ENCODE results near the gene NRARP. TPM values are rescaled to one million over a fixed set of nuclear protein-coding genes. Genes with fewer than 3 reads are reported as not detected.
A peak's percentile ranks its signal among the peaks of the same experiment; 100 is the strongest.

NRARP gene
- total RNA-seq, 1 donor from 2014 or later: 20.7 TPM

- peak; percentile 75 for DNase-seq (ENCODE audit: low spot score)
- Mint-ChIP-seq H3K27me3 (ENCODE audit: insufficient read depth, low read depth) (peaks cover 10% of the 10 kb centered on the region), H3K36me3 (no peaks in the 10 kb centered on the region), H3K4me3 (no peak within 1 kb of the TSS), H3K4me1 (peaks cover 19% of the 10 kb centered on the region), H3K27ac (peak within 1 kb of the TSS; percentile 83), H3K9me3 (peaks cover under 1% of the 10 kb centered on the region)
- no peaks in the 10 kb centered on the region for H3K79me2 ChIP-seq (ENCODE audit: low read depth)
- peak within 1 kb of the TSS; percentile 13 for H3K4me3 ChIP-seq
- H3K36me3 ChIP-seq: no peaks in the 10 kb centered on the region
- peaks cover 46% of the 10 kb centered on the region for H3K27me3 ChIP-seq
- H3K4me2 ChIP-seq: peak within 1 kb of the TSS; percentile 72
- TF ChIP-seq EZH2phosphoT487 (IDR thresholded peaks at IDR 0.05): no peak
- no peak for TF ChIP-seq EZH2 (IDR thresholded peaks at IDR 0.05)
- no peak for TF ChIP-seq CTCF (IDR thresholded peaks at IDR 0.05)
- H2AFZ ChIP-seq (replicated peaks): no peak within 1 kb of the TSS
- H3F3A ChIP-seq (ENCODE audit: low read depth): peaks cover 21% of the 10 kb centered on the region
- no peaks in the 10 kb centered on the region for H4K20me1 ChIP-seq (ENCODE audit: low read depth)
- no peaks in the 10 kb centered on the region for H3K9me3 ChIP-seq (ENCODE audit: low read depth)
- peak within 1 kb of the TSS; percentile 76 for H3K27ac ChIP-seq
- H3K9ac ChIP-seq: no peak within 1 kb of the TSS
- H3K4me1 ChIP-seq: peaks cover 24% of the 10 kb centered on the region
Observed at GRCh38 chr9:137277329-137278041, 24.6 kb downstream of the NRARP start, which contains the start of gene TOR4A. Gene TOR4A, plus strand, starts transcription at chr9:137277726. Its CDS starts 964 bp downstream, at chr9:137278690.

GRCh38 chr9:137276473-137277328, 25.4 kb downstream of the NRARP start:
- Mint-ChIP-seq H3K4me1 (peaks cover 14% of the 10 kb centered on the region), H3K27me3 (ENCODE audit: insufficient read depth, low read depth) (peaks cover 8% of the 10 kb centered on the region), H3K27ac (peak overlapping the region; percentile 83), H3K9me3 (no peaks in the 10 kb centered on the region), H3K36me3 (no peaks in the 10 kb centered on the region), H3K4me3 (no peak overlapping the region)
- Histone ChIP-seq H4K20me1 (ENCODE audit: low read depth) (no peaks in the 10 kb centered on the region), H3K4me1 (peaks cover 24% of the 10 kb centered on the region), H3K79me2 (ENCODE audit: low read depth) (no peaks in the 10 kb centered on the region), H2AFZ (replicated peaks) (no peak overlapping the region), H3K9ac (no peak overlapping the region), H3K27me3 (peaks cover 38% of the 10 kb centered on the region), H3K36me3 (no peaks in the 10 kb centered on the region), H3K4me2 (peak overlapping the region; percentile 72), H3K27ac (peak overlapping the region; percentile 76), H3K9me3 (ENCODE audit: low read depth) (no peaks in the 10 kb centered on the region), H3F3A (ENCODE audit: low read depth) (peaks cover 17% of the 10 kb centered on the region), H3K4me3 (peak overlapping the region; percentile 13)
- no peak for TF ChIP-seq CTCF (IDR thresholded peaks at IDR 0.05)
- no peak for TF ChIP-seq EZH2phosphoT487 (IDR thresholded peaks at IDR 0.05)
- no peak for TF ChIP-seq EZH2 (IDR thresholded peaks at IDR 0.05)
- DNase-seq (ENCODE audit: low spot score): peak; percentile 58

GRCh38 chr9:137275588-137276472, 26.2 kb downstream of the NRARP start:
- peak overlapping the region; percentile 38 for H3K4me3 Mint-ChIP-seq
- H3K36me3 ChIP-seq: no peaks in the 10 kb centered on the region

More at GRCh38 chr9:137275588-137276472, 26.2 kb downstream of the NRARP start:
- no peak for DNase-seq (ENCODE audit: low spot score)
- no peaks in the 10 kb centered on the region for H3K9me3 Mint-ChIP-seq
- H3K4me1 Mint-ChIP-seq: peaks cover 14% of the 10 kb centered on the region
- H3K4me3 ChIP-seq: no peak overlapping the region
- H3K27ac ChIP-seq: peak overlapping the region; percentile 76
- peaks cover 30% of the 10 kb centered on the region for H3K27me3 ChIP-seq
- H3F3A ChIP-seq (ENCODE audit: low read depth): peaks cover 17% of the 10 kb centered on the region
- H3K9me3 ChIP-seq (ENCODE audit: low read depth): no peaks in the 10 kb centered on the region
- peak overlapping the region; percentile 17 for H3K27ac Mint-ChIP-seq
- H4K20me1 ChIP-seq (ENCODE audit: low read depth): no peaks in the 10 kb centered on the region
- H3K27me3 Mint-ChIP-seq (ENCODE audit: insufficient read depth, low read depth): peaks cover 8% of the 10 kb centered on the region
- H3K9ac ChIP-seq: no peak overlapping the region
- no peaks in the 10 kb centered on the region for H3K79me2 ChIP-seq (ENCODE audit: low read depth)
- H3K4me2 ChIP-seq: peak overlapping the region; percentile 72
- peaks cover 24% of the 10 kb centered on the region for H3K4me1 ChIP-seq
- no peak overlapping the region for H2AFZ ChIP-seq (replicated peaks)
- no peak for TF ChIP-seq EZH2phosphoT487 (IDR thresholded peaks at IDR 0.05)
- no peak for TF ChIP-seq CTCF (IDR thresholded peaks at IDR 0.05)
- TF ChIP-seq EZH2 (IDR thresholded peaks at IDR 0.05): no peak
- H3K36me3 Mint-ChIP-seq: no peaks in the 10 kb centered on the region

All from neural progenitor cell (in vitro differentiated cells).